ENCODE results near the gene SALL3.

Gene SALL3

DNA sequence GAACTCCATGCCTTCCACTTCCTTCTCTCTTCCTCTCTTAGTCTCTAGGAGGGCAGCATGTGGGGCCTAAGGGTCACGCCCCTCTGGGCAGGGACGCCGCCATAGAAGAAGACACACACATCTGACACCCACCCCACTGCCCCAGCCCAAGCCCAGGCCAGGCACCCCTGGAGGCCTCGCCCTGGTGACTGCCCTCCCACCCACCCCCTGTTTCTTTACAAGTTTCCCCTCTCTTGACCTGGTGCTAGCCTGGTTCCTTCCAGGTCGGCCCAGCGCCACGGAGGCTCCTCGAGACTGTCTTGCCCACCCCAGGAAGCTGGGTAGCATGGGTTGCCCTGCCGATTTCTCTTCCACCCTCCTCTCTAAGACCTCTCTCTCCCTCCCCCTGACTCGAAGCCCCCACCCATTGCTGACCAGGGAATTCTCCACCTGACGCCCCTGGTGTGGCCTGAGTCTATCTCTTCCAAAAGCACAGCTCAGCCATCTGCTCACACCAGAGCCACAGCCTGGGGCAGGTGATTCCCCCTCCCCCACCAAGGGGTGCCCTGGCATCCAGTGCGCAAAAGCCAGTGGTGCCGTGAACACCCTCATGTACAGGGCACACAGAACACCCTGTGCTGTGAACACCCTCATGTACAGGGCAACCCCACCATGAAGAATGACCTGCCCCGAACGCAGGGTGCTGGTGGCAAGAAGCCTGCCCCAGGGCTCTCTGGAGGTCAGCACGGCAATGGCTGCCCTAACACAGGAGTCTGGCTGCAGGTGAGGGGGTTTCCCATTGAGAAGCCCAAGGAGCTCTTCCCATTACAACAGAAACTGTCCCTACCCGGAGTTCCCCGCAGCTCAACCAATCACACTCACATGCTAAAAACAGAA is 13.5 kb upstream of the SALL3 start:
- DNase-seq (ENCODE audit: low spot score) = no peak

GRCh38 chr18:78966793-78967106 is 12.9 kb upstream of the SALL3 start:
- DNase-seq (ENCODE audit: low spot score) = no peak

DNA sequence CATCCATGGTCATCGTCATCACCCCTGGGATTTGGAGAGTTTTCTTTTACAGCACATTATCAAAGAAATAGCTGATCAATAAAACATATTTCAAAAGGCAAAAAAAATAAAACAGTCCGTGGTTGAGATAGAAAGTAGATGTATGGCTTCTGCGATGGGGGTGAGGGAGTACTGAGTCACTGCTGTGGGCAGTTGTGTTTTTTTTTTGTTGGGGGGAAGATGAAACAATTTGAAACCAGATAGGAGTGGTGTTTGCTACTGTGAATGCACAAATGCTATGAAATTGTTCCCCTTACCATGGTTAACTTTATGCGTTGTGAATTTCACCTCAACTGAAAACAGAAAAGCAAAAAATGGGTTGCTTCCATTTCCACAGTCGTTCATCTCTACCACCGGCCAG is 11.9 kb upstream of the SALL3 start:
- no peak for DNase-seq (ENCODE audit: low spot score)

DNA sequence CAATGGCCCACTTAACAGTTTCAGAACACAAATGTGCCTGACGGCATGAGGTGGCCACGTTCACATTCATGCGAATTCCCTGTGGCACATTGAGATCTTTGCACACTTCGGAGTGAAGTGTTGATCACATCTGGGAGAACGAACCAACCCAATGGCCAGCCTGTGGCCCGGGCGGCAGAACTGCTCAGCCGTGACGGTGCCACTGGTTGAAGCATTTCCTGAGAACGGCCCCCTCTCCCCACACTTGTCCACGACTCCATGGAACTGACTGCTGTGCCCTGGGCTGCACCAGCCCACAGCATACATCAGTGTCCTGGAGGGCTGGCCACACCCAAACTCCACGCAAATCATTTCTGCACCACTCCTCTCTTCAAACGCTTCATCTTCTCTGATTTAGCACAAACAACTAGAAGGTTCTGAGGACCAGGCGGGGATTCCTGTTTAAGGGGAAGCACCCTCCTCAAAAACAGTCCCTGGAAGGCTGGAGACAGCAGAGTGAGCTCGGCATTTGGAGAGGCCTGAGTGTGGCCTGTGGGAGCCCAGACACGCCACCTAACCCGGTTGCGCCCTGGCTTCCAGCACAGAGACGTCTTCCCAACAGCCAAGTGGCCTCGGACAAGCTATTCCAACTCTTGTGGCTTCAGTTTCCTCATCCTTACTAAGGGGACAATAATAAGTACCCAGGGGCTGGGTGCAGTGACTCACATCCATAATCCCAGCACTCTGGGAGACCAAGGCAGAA is 9.9 kb upstream of the SALL3 start:
- no peak for DNase-seq (ENCODE audit: low spot score)

DNA sequence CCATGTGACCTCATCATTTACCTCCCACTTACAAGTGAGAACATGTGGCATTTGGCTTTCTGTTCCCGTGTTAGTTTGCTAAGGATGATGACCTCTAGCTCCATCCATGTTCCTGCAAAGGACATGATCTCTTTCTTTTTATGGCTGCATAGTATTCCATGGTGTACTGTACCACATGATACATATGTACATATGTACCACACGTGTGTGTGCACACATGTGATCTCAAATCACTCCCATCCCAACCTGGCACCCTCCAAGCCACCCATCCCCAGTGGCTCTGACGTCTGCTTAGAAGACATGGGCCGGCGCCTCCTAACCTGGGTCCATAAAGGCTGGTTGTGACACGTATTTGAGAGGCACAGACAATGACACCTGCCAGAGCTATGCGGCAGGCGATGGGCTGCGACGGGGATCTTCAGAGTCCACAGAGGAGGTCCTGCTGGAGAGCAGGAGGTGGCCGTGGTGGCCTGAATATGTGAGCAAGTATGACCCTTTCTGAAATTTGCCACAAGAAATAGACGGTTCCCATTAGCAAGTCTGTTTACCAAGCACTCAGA is 8.8 kb upstream of the SALL3 start:
- no peak for DNase-seq (ENCODE audit: low spot score)

- no peak for DNase-seq (ENCODE audit: low spot score)
Observed at GRCh38 chr18:78971511-78972245, 7.9 kb upstream of the SALL3 start.

GRCh38 chr18:78972385-78972918 is 7.2 kb upstream of the SALL3 start:
- no peak for DNase-seq (ENCODE audit: low spot score)

- no peak for DNase-seq (ENCODE audit: low spot score)
Observed at GRCh38 chr18:78972930-78973331, 6.7 kb upstream of the SALL3 start.

GRCh38 chr18:78973357-78974083 is 6.1 kb upstream of the SALL3 start:
- DNase-seq (ENCODE audit: low spot score) = no peak

- no peak for DNase-seq (ENCODE audit: low spot score)
Observed at GRCh38 chr18:78974115-78974761, 5.4 kb upstream of the SALL3 start.

GRCh38 chr18:78975292-78975691 is 4.3 kb upstream of the SALL3 start:
- DNase-seq (ENCODE audit: low spot score) = no peak

- DNase-seq (ENCODE audit: low spot score) = no peak
Observed at GRCh38 chr18:78975699-78976335, 3.8 kb upstream of the SALL3 start.

DNA sequence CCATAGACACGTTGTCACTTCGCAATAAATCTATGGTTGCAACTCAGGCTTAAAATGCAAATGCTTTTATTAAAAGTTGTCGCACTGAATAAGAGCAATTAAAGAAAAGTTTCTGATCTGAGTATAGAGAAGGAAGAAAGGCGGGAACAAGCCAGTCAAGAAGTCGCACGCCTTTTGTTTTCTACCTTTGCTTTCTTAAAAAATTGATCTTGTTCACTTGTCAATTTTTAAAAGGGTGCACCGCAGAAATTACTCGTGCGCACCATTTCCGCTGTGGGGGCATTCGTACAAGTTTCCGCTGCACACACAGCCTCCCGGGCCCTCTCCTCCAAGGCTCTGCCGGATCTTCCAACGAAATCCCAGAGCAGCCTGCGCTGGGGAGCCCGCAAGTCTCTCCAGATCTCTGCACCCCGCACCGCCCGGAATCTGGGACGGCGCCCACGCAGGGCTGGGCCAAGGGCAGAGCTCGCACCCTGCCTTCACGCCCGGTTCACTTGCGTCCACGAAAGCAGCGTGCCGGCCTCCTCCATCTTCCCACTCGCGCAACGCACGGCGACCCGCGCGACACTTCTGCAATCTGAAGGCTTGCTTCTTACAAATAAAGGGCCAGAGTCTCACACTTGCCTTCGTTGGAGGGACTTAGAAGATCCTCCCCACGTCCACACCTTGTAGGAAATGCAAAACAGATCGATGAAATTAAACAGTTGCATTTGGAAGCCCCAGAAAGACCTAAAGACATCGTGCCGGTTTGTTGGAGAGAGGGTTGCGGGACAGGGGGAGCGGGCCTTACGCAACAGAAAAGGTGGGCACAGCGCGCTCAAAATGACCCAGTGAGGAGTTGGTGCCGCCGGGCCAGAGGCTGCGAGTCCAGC is 2.6 kb upstream of the SALL3 start:
- no peak for DNase-seq (ENCODE audit: low spot score)

DNA sequence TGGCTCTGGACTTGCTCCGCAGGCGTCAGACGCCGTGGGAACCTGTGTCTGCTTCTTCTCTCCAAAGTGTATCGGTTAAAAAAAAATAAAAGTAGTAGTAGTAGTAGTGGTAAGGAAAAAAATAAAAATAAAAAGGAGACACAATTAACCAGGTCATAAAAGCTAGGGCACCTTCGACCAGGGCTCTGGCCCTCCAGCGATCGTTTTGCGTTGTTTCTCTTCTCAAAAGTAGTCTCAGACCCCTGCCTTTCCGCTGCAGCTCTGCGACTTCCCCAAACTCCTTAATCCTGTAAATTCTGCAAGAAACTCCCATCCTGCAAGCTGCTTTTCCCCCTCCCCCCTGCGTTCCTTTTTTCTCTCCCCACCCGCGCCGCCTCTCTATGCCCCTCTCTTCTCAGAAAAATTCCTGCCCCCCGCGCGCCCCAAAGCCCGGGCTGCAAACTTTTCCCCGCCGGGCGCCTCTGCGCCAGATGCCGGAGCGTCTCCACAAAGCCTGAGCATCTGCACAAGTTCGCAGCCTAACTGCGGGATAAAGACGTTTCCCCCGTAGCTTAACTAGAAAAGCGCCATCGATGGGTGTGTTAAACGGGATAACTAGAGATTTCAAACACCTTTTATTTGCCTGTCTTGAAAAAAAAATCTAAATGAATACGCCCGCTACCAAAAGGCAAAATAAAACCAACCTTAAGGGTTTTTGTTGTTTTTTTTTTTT is 1.8 kb upstream of the SALL3 start:
- no peak for DNase-seq (ENCODE audit: low spot score)

- DNase-seq (ENCODE audit: low spot score) = no peak
Observed at GRCh38 chr18:78978349-78979055, 1.1 kb upstream of the SALL3 start.

DNA sequence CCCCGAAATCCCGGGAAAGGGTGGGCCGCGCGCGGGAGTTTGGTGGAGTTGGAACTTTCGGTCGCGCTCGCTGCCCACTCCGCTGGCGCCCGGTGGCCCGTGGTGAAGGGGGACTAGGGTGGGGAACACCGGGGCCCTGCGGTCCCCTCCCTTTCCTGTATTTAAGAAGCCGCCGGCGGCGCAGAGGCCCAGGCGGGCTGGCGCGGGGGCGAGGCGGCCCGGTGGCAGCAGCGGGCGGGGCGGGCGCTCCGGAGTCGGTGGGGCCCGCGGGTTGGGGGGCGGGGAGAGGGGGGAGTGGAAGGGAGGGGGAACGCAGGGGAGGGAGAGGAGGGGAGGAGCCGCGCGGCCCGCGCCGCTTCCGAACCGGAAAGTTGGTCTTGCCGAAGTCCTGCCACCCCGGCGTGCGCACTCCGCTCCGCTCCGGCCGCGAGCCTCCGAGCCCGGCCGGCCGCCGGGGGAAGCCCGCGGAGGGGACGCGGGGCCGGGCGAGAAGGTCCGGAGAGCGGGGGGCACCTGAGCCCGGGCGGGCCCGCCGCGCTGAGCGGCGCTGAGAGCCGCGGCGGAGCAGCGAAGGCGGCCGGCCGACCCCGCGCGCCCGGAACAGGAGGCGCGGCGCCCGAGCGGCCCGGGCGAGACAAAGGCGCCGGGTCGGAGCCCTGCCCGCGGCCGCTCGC is 425 bp upstream of the SALL3 start:
- no peak for DNase-seq (ENCODE audit: low spot score)

DNA sequence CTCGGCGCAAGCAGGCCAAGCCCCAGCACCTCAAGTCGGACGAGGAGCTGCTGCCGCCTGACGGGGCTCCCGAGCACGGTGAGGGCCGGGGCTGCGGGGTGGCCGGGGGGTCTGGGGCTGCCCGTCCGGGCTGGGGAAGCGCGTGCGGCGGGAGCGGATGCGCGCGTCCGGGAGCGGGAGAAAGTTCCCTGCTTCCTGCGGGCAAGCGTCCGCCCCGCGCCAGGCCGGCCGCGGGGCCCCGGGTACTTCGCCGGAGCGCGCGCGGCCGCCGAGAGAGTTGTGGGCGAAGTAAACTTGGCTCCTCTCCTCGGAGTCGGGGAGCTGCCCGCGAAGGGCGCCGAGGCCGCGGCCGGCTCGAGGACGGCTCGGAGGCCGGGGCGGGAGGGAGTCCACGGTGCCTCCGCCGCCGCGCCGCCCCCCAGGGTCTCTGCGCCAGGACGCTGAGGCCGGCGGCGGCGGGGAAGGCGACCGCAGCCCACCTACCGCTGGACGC is 707 bp downstream of the SALL3 start:
- no peak for DNase-seq (ENCODE audit: low spot score)

Data from left forelimb (tissue), 1 donor.